PC-3 (cell line): ENCODE measurements around the gene XKR8. TPM values are rescaled to one million over a fixed set of nuclear protein-coding genes. Genes with fewer than 3 reads are reported as not detected.

ENCODE experiments used
- ATAC-seq: fragments of 200-7000 bp; cut with Tn5 transposase; 2 replicates; pipeline ENCODE4 v1.9.1; 2020; ENCODE audit warnings: mild to moderate bottlenecking, moderate library complexity
- BruUV-seq: library from RNA; stranded (reverse); fragments of 400-500 nt; replicated peaks from 2 replicates; lab custom pipeline; 2021; lab: Mats Ljungman, UMichigan
- CTCF ChIA-PET: fragments of 300-600 bp; sonication (Branson Sonifier 250); formaldehyde crosslinking; loops from one replicate; lab custom pipeline; 2022; ENCODE audit warnings: antibody characterized with exemption; lab: Charles Lee
- POLR2A ChIA-PET: fragments of 300-600 bp; sonication (Branson Sonifier 250); formaldehyde crosslinking; loops from one replicate; lab custom pipeline; 2022; ENCODE audit warnings: antibody characterized with exemption; ENCODE audit not compliant: unreplicated experiment; lab: Charles Lee
- DNase-seq: peaks from one replicate; pipeline ENCODE4 v3.0.0-alpha.2; 2015
- H2AFZ ChIP-seq: fragments of 300-600 bp; sonication (generic); 2 replicates; pipeline ENCODE4 v1.6.0; 2016; ENCODE audit warnings: antibody characterized with exemption, low read length
- H3F3A ChIP-seq: fragments of 300-600 bp; sonication (generic); one replicate; pipeline ENCODE4 v1.6.0; 2017; ENCODE audit warnings: antibody characterized with exemption, low read length, control low read depth, mild to moderate bottlenecking; ENCODE audit not compliant: unreplicated experiment
- H3K27ac ChIP-seq: fragments of 300-600 bp; sonication (generic); 2 replicates; pipeline ENCODE4 v1.5.1; 2016; ENCODE audit warnings: mild to moderate bottlenecking, low read length
- H3K27me3 ChIP-seq: fragments of 300-600 bp; sonication (generic); 2 replicates; pipeline ENCODE4 v1.6.1; 2016; ENCODE audit warnings: low read length, mixed read lengths
- H3K36me3 ChIP-seq: fragments of 300-600 bp; sonication (generic); 2 replicates; pipeline ENCODE4 v1.6.1; 2016; ENCODE audit warnings: low read depth, mixed run types, low read length, mixed read lengths
- H3K4me1 ChIP-seq: fragments of 300-600 bp; sonication (generic); 2 replicates; pipeline ENCODE4 v1.5.1; 2016; ENCODE audit warnings: low read length; ENCODE audit not compliant: insufficient read depth
- H3K4me2 ChIP-seq: fragments of 300-600 bp; sonication (generic); 2 replicates; pipeline ENCODE4 v1.6.0; 2016; ENCODE audit warnings: low read length
- H3K4me3 ChIP-seq: fragments of 300-600 bp; sonication (generic); 2 replicates; pipeline ENCODE4 v1.5.1; 2016; ENCODE audit warnings: mild to moderate bottlenecking, low read length, mixed read lengths
- H3K79me2 ChIP-seq: fragments of 300-600 bp; sonication (generic); 2 replicates; pipeline ENCODE4 v1.6.1; 2017; ENCODE audit warnings: low read length, mixed read lengths
- H3K9ac ChIP-seq: fragments of 300-600 bp; sonication (generic); 2 replicates; pipeline ENCODE4 v1.6.0; 2016; ENCODE audit warnings: mild to moderate bottlenecking, low read length
- H3K9me2 ChIP-seq: fragments of 300-600 bp; sonication (generic); replicated peaks from 2 replicates; pipeline ENCODE4 v1.6.1; 2016; ENCODE audit warnings: mixed run types, low read length, mixed read lengths
- H3K9me3 ChIP-seq: fragments of 300-600 bp; sonication (generic); 2 replicates; pipeline ENCODE4 v1.6.1; 2016; ENCODE audit warnings: low read length, mixed read lengths
- H4K20me1 ChIP-seq: fragments of 300-600 bp; sonication (generic); 2 replicates; pipeline ENCODE4 v1.6.1; 2016; ENCODE audit warnings: low read length, mixed read lengths
- CTCF ChIP-seq: fragments of 300-600 bp; sonication (generic); conservative IDR thresholded peaks from 2 replicates; pipeline ENCODE4 v1.5.1; 2017; ENCODE audit warnings: antibody characterized with exemption, low read depth, mild to moderate bottlenecking, low read length
- EZH2 ChIP-seq: fragments of 300-600 bp; sonication (generic); IDR thresholded peaks from one replicate; pipeline ENCODE4 v1.6.1; 2017; ENCODE audit warnings: antibody characterized with exemption, mild to moderate bottlenecking, low read length; ENCODE audit not compliant: unreplicated experiment
- EZH2phosphoT487 ChIP-seq: fragments of 300-600 bp; sonication (generic); IDR thresholded peaks from 2 replicates; pipeline ENCODE4 v1.6.1; 2018; ENCODE audit warnings: mild to moderate bottlenecking, antibody characterized with exemption, low read length, borderline replicate concordance
- intact Hi-C: fragments of 100-400 bp; cut with micrococcal nuclease; formaldehyde crosslinking; loops from 2 replicates; pipeline ENCODE4 v1.9.0; 2023
- total RNA-seq: library from RNA; depleted of rRNA; stranded (reverse); fragments of >200 nt; gene quantifications from 2 replicates; pipeline ENCODE4 v1.2.3, GENCODE V29; 2014

Gene XKR8
- total RNA-seq, 1 experiment from 2014 or later, result 6.9 TPM

- BruUV-seq, result no TSS peak
These were observed 17.9 kb upstream of the XKR8 start for GRCh38 chr1:27941671-27942540.

GRCh38 chr1:27945020-27945419, 14.8 kb upstream of the XKR8 start:
- POLR2A ChIA-PET, result no interaction called here

More at GRCh38 chr1:27941671-27942540, 17.9 kb upstream of the XKR8 start:
- H3K4me3 ChIP-seq, result no peak overlapping the region
- CTCF ChIA-PET, result no interaction called here
- H3K79me2 ChIP-seq, result no peaks in the 10 kb centered on the region
- DNase-seq (no peak), ATAC-seq (no peak)
- H3K27me3 ChIP-seq, result no peaks in the 10 kb centered on the region
- no peak overlapping the region for H3K27ac ChIP-seq
- no peaks in the 10 kb centered on the region for H3K9me2 ChIP-seq
- H3K36me3 ChIP-seq, result no peaks in the 10 kb centered on the region
- no peak overlapping the region for H3K9ac ChIP-seq
- no peaks in the 10 kb centered on the region for H3F3A ChIP-seq
- no peak overlapping the region for H3K4me2 ChIP-seq
- H3K4me1 ChIP-seq, result no peaks in the 10 kb centered on the region
- no peak overlapping the region for H2AFZ ChIP-seq
- TF ChIP-seq EZH2 (no peak), EZH2phosphoT487 (no peak), CTCF (no peak)
- H4K20me1 ChIP-seq, result no peaks in the 10 kb centered on the region
- intact Hi-C loops, result no loop called here
- no peaks in the 10 kb centered on the region for H3K9me3 ChIP-seq
- POLR2A ChIA-PET, result no interaction called here

More at GRCh38 chr1:27945020-27945419, 14.8 kb upstream of the XKR8 start:
- CTCF ChIA-PET, result no interaction called here
- no peak overlapping the region for H3K4me3 ChIP-seq
- H2AFZ ChIP-seq, result no peak overlapping the region
- DNase-seq (no peak), ATAC-seq (no peak)
- no peaks in the 10 kb centered on the region for H3K9me3 ChIP-seq
- intact Hi-C loops, result no loop called here
- H3K79me2 ChIP-seq, result no peaks in the 10 kb centered on the region
- no peaks in the 10 kb centered on the region for H4K20me1 ChIP-seq
- no peaks in the 10 kb centered on the region for H3K36me3 ChIP-seq
- no peak overlapping the region for H3K9ac ChIP-seq
- no peak overlapping the region for H3K4me2 ChIP-seq
- H3K4me1 ChIP-seq, result no peaks in the 10 kb centered on the region
- no peaks in the 10 kb centered on the region for H3K9me2 ChIP-seq
- H3K27ac ChIP-seq, result no peak overlapping the region
- no peak for TF ChIP-seq EZH2phosphoT487
- TF ChIP-seq CTCF, result no peak
- TF ChIP-seq EZH2, result no peak
- no peaks in the 10 kb centered on the region for H3K27me3 ChIP-seq
- BruUV-seq, result no TSS peak
- H3F3A ChIP-seq, result no peaks in the 10 kb centered on the region
